ENCODE data around the gene SGO2. TPM values are rescaled to one million over a fixed set of nuclear protein-coding genes. Genes with fewer than 3 reads are reported as not detected.

SGO2 gene
- total and polyA plus RNA-seq, 2 of the 13 experiments (the other 11 are each of a cell fraction or from before 2014, with no cell fraction given) = 5.1 to 16.2 TPM

- TF ChIP-seq GMEB1 (CRISPR knock-in tag; IDR thresholded peaks at IDR 0.05; ENCODE audit: borderline replicate concordance) = peak; percentile 94
- TF ChIP-seq ADNP (CRISPR knock-in tag; IDR thresholded peaks at IDR 0.05) = no peak
- peak; percentile 96 for TF ChIP-seq ZFP91 (CRISPR knock-in tag; IDR thresholded peaks at IDR 0.05; ENCODE audit: borderline replicate concordance)
- no peak for TF ChIP-seq ZNF432 (CRISPR knock-in tag; IDR thresholded peaks at IDR 0.05; ENCODE audit: borderline replicate concordance)
- no peak for TF ChIP-seq CSRNP2 (CRISPR knock-in tag; conservative IDR thresholded peaks at IDR 0.05; ENCODE audit: low read depth)
- peak; percentile 91; the same call in 1 of the 2 replicates for TF ChIP-seq THAP8 (CRISPR knock-in tag; IDR thresholded peaks at IDR 0.05; ENCODE audit: borderline replicate concordance)
- peak; percentile 47; the same call in 1 of the 2 replicates for TF ChIP-seq ESRRA (CRISPR knock-in tag; IDR thresholded peaks at IDR 0.05; ENCODE audit: low read depth)
- TF ChIP-seq HDAC1 (CRISPR knock-in tag; IDR thresholded peaks at IDR 0.05) = peak; percentile 99
- TF ChIP-seq ZNF124 (CRISPR knock-in tag; IDR thresholded peaks at IDR 0.05) = peak; percentile 63
- 0 out of 2 replicates have a peak, but pooled peaks have one; percentile 19 for TF ChIP-seq ZNF230 (CRISPR knock-in tag; IDR thresholded peaks at IDR 0.05)
- TF ChIP-seq FOXA3 (CRISPR knock-in tag; IDR thresholded peaks at IDR 0.05) = peak; percentile 67
Measured at GRCh38 chr2:200509612-200510433, 16.2 kb upstream of the SGO2 start, which contains the start of gene KCTD18 (continued).

Measured in HepG2 (cell line).